ENCODE measurements around the gene TMEM94.

TMEM94 gene

DNA sequence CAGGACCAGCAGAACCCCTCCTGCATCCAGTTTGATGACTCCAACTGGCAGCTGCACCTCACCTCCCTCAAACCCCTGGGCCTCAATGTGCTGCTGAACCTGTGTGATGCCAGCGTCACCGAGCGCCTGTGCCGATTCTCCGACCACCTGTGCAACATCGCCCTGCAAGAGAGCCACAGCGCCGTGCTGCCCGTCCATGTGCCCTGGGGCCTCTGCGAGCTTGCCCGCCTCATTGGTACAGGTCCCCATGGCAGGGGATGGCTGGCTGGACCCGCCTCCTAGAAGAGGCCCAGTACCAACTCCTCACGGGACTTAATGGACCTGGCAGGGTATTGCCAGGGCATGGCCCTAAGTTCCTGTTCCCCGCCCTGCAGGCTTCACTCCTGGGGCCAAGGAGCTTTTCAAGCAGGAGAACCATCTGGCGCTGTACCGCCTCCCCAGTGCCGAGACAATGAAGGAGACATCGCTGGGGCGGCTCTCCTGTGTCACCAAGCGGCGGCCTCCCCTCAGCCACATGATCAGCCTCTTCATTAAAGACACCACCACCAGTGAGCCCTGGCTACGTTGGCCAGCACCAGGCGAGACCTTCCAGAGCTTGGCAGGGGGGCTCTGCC is 36.2 kb downstream of the TMEM94 start:
- no peaks in the 10 kb centered on the region for H3K9me2 ChIP-seq (ENCODE audit: low read depth, low read length)
- no peak overlapping the region for H3K4me3 ChIP-seq (ENCODE audit: low read depth, low read length, poor library complexity, severe bottlenecking)
- H4K20me1 ChIP-seq (ENCODE audit: insufficient read depth, low read length), result no peaks in the 10 kb centered on the region
- peaks cover 5% of the 10 kb centered on the region for H3K4me1 ChIP-seq (ENCODE audit: insufficient read depth, low read length, severe bottlenecking)
- no peak overlapping the region for H3K27ac ChIP-seq (ENCODE audit: low read depth, low read length, poor library complexity, severe bottlenecking)
- H3K4me2 ChIP-seq (ENCODE audit: low read length), result no peak overlapping the region
- H3K79me2 ChIP-seq (ENCODE audit: insufficient read depth, low read length), result no peaks in the 10 kb centered on the region
- H3K9ac ChIP-seq (ENCODE audit: low read length), result no peak overlapping the region
- H2AFZ ChIP-seq (ENCODE audit: low read length), result no peak overlapping the region
- H3K9me3 ChIP-seq (ENCODE audit: low read length), result no peaks in the 10 kb centered on the region
- TF ChIP-seq CTCF (IDR thresholded peaks at IDR 0.05; ENCODE audit: low read length) (no peak), EZH2 (IDR thresholded peaks at IDR 0.05; ENCODE audit: borderline replicate concordance, low read length) (no peak)
- no peaks in the 10 kb centered on the region for H3K27me3 ChIP-seq (ENCODE audit: insufficient read depth, low read length)
- peaks cover 17% of the 10 kb centered on the region; the same call in 1 of the 2 replicates for H3K36me3 ChIP-seq (ENCODE audit: insufficient read depth, low read length)
- no peaks in the 10 kb centered on the region for H3F3A ChIP-seq (ENCODE audit: insufficient read depth, low read length)

- H3K9me2 ChIP-seq (ENCODE audit: low read depth, low read length), result no peaks in the 10 kb centered on the region
- no peak overlapping the region for H3K27ac ChIP-seq (ENCODE audit: low read depth, low read length, poor library complexity, severe bottlenecking)
- H3K9ac ChIP-seq (ENCODE audit: low read length), result no peak overlapping the region
- H3K9me3 ChIP-seq (ENCODE audit: low read length), result no peaks in the 10 kb centered on the region
- H4K20me1 ChIP-seq (ENCODE audit: insufficient read depth, low read length), result no peaks in the 10 kb centered on the region
- TF ChIP-seq EZH2 (IDR thresholded peaks at IDR 0.05; ENCODE audit: borderline replicate concordance, low read length), result no peak
- TF ChIP-seq CTCF (IDR thresholded peaks at IDR 0.05; ENCODE audit: low read length), result no peak
- no peaks in the 10 kb centered on the region for H3K79me2 ChIP-seq (ENCODE audit: insufficient read depth, low read length)
- no peaks in the 10 kb centered on the region for H3F3A ChIP-seq (ENCODE audit: insufficient read depth, low read length)
- no peak overlapping the region for H2AFZ ChIP-seq (ENCODE audit: low read length)
- no peak overlapping the region for H3K4me2 ChIP-seq (ENCODE audit: low read length)
- no peaks in the 10 kb centered on the region for H3K27me3 ChIP-seq (ENCODE audit: insufficient read depth, low read length)
- peaks cover 24% of the 10 kb centered on the region; the same call in 1 of the 2 replicates for H3K36me3 ChIP-seq (ENCODE audit: insufficient read depth, low read length)
- no peaks in the 10 kb centered on the region for H3K4me1 ChIP-seq (ENCODE audit: insufficient read depth, low read length, severe bottlenecking)
- H3K4me3 ChIP-seq (ENCODE audit: low read depth, low read length, poor library complexity, severe bottlenecking), result no peak overlapping the region
Measured at GRCh38 chr17:75493476-75494129, 37.2 kb downstream of the TMEM94 start.

GRCh38 chr17:75494326-75494877 is 38.0 kb downstream of the TMEM94 start:
- TF ChIP-seq CTCF (IDR thresholded peaks at IDR 0.05; ENCODE audit: low read length) (no peak), EZH2 (IDR thresholded peaks at IDR 0.05; ENCODE audit: borderline replicate concordance, low read length) (no peak)
- H3K27ac ChIP-seq (ENCODE audit: low read depth, low read length, poor library complexity, severe bottlenecking), result no peak overlapping the region
- H3K36me3 ChIP-seq (ENCODE audit: insufficient read depth, low read length), result peaks cover 28% of the 10 kb centered on the region
- no peaks in the 10 kb centered on the region for H3K79me2 ChIP-seq (ENCODE audit: insufficient read depth, low read length)
- H3K9me2 ChIP-seq (ENCODE audit: low read depth, low read length), result no peaks in the 10 kb centered on the region
- no peaks in the 10 kb centered on the region for H3K9me3 ChIP-seq (ENCODE audit: low read length)
- no peaks in the 10 kb centered on the region for H3K4me1 ChIP-seq (ENCODE audit: insufficient read depth, low read length, severe bottlenecking)
- no peak overlapping the region for H3K4me2 ChIP-seq (ENCODE audit: low read length)
- no peak overlapping the region for H2AFZ ChIP-seq (ENCODE audit: low read length)
- H3K4me3 ChIP-seq (ENCODE audit: low read depth, low read length, poor library complexity, severe bottlenecking), result no peak overlapping the region
- no peak overlapping the region for H3K9ac ChIP-seq (ENCODE audit: low read length)
- H3K27me3 ChIP-seq (ENCODE audit: insufficient read depth, low read length), result no peaks in the 10 kb centered on the region
- H4K20me1 ChIP-seq (ENCODE audit: insufficient read depth, low read length), result no peaks in the 10 kb centered on the region
- H3F3A ChIP-seq (ENCODE audit: insufficient read depth, low read length), result no peaks in the 10 kb centered on the region

Measured in OCI-LY1 (cell line).